ENCODE data around the gene KCNJ6.

Gene KCNJ6

GRCh38 chr21:37865156-37865555 lies 51.1 kb downstream of the KCNJ6 start:
- no peak for DNase-seq (ENCODE audit: low spot score)

GRCh38 chr21:37863842-37864241 lies 52.4 kb downstream of the KCNJ6 start:
- no peak for DNase-seq (ENCODE audit: low spot score)

- peak; percentile 56 for DNase-seq (ENCODE audit: low spot score)
These were observed 53.7 kb downstream of the KCNJ6 start for GRCh38 chr21:37862536-37862935.

GRCh38 chr21:37861561-37861960 lies 54.7 kb downstream of the KCNJ6 start:
- no peak for DNase-seq (ENCODE audit: low spot score)

GRCh38 chr21:37860416-37860815 lies 55.8 kb downstream of the KCNJ6 start:
- DNase-seq (ENCODE audit: low spot score): no peak

- DNase-seq (ENCODE audit: low spot score): no peak
These were observed 60.3 kb downstream of the KCNJ6 start for GRCh38 chr21:37855647-37856625.

- DNase-seq (ENCODE audit: low spot score): no peak
These were observed 61.0 kb downstream of the KCNJ6 start for GRCh38 chr21:37855271-37855646.

GRCh38 chr21:37849506-37850102 lies 66.7 kb downstream of the KCNJ6 start:
- DNase-seq (ENCODE audit: low spot score): no peak

GRCh38 chr21:37848721-37849490 lies 67.4 kb downstream of the KCNJ6 start:
- no peak for DNase-seq (ENCODE audit: low spot score)

- DNase-seq (ENCODE audit: low spot score): no peak
These were observed 70.7 kb downstream of the KCNJ6 start for GRCh38 chr21:37845535-37845934.

GRCh38 chr21:37843191-37843590 lies 73.1 kb downstream of the KCNJ6 start:
- no peak for DNase-seq (ENCODE audit: low spot score)

GRCh38 chr21:37842163-37842919 lies 73.9 kb downstream of the KCNJ6 start:
- DNase-seq (ENCODE audit: low spot score): no peak

- DNase-seq (ENCODE audit: low spot score): no peak
These were observed 78.9 kb downstream of the KCNJ6 start for GRCh38 chr21:37837381-37837780.

GRCh38 chr21:37835481-37835880 lies 80.8 kb downstream of the KCNJ6 start:
- no peak for DNase-seq (ENCODE audit: low spot score)

- DNase-seq (ENCODE audit: low spot score): no peak
These were observed 83.0 kb downstream of the KCNJ6 start for GRCh38 chr21:37833301-37833700.

- no peak for DNase-seq (ENCODE audit: low spot score)
These were observed 86.8 kb downstream of the KCNJ6 start for GRCh38 chr21:37829447-37829846.

GRCh38 chr21:37828991-37829390 lies 87.3 kb downstream of the KCNJ6 start:
- DNase-seq (ENCODE audit: low spot score): no peak

- DNase-seq (ENCODE audit: low spot score): no peak
These were observed 87.7 kb downstream of the KCNJ6 start for GRCh38 chr21:37828556-37828955.

- DNase-seq (ENCODE audit: low spot score): no peak
These were observed 88.3 kb downstream of the KCNJ6 start for GRCh38 chr21:37827913-37828312.

GRCh38 chr21:37821786-37822450 lies 94.3 kb downstream of the KCNJ6 start:
- no peak for DNase-seq (ENCODE audit: low spot score)

GRCh38 chr21:37821092-37821491 lies 95.2 kb downstream of the KCNJ6 start:
- DNase-seq (ENCODE audit: low spot score): no peak

Data from pons (tissue), 1 donor.